GM12865 (cell line): Measurements from ENCODE around the gene SMAGP.

ENCODE experiments used
- DNase-seq: peaks from one replicate; pipeline ENCODE4 v3.0.0; 2010; ENCODE audit warnings: low read depth
- H3K4me3 ChIP-seq: 2 replicates; pipeline ENCODE4 v1.5.1; 2011; ENCODE audit warnings: mild to moderate bottlenecking, low read depth, low read length, control low read depth
- CTCF ChIP-seq: IDR thresholded peaks from 2 replicates; pipeline ENCODE4 v1.5.1; 2011; ENCODE audit warnings: low read length, control low read depth, low read depth, inconsistent platforms; ENCODE audit not compliant: insufficient read depth; ENCODE audit errors: missing control alignments

The SMAGP gene

DNA sequence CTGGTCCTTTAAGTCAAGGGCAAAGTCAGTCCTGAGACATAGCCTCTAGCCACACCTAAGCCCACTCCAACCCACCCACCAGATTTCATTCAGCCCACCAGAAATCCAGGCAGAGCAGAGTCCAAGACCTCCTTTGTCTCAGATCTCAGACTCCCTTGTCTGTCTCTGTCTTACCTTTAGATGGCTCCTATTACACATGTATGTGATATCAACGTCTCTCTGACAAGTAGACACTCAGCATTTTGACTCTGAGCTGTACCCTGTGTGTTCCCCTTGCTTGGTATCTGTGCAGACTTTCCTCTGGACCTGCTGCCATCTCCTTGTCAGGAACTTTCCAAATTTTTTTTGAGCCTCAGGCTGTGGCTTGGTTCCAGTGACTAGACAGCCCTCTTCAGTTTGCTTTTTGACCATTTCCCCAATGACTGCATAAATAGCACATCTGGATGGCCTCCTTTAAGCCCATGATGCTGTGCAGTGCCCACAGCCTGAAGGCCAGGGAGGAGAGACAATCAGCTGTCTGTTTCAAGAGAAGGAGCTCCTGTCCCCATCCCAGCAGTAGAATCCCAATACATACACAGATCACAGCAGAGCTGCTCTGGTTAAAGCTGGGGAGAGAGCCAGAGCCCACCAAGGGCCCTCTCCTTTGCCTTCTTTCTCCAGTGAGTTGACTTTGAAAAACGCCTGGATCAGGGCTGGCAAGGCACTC is 59.4 kb downstream of the SMAGP start:
- H3K4me3 ChIP-seq: no peak overlapping the region
- no peak for DNase-seq
- no peak for TF ChIP-seq CTCF

DNA sequence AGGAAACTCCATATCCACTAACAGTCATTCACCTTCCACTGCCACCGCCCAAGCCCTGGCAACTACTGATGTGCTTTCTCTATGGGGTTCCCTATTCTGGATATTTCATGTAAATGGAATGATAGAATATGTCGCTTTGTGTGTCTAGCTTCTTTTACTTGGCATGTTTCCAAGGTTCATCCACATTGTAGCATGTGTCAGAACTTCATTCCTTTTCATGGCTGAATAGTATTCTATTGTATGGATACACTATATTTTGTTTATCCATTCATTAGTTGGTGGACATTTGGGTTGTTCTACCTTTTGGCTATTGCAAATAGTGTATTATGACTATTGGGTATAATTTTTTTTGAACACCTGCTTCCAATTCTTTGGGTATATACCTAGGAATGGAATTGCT is 61.0 kb downstream of the SMAGP start:
- TF ChIP-seq CTCF: no peak
- H3K4me3 ChIP-seq: no peak overlapping the region
- DNase-seq: no peak

DNA sequence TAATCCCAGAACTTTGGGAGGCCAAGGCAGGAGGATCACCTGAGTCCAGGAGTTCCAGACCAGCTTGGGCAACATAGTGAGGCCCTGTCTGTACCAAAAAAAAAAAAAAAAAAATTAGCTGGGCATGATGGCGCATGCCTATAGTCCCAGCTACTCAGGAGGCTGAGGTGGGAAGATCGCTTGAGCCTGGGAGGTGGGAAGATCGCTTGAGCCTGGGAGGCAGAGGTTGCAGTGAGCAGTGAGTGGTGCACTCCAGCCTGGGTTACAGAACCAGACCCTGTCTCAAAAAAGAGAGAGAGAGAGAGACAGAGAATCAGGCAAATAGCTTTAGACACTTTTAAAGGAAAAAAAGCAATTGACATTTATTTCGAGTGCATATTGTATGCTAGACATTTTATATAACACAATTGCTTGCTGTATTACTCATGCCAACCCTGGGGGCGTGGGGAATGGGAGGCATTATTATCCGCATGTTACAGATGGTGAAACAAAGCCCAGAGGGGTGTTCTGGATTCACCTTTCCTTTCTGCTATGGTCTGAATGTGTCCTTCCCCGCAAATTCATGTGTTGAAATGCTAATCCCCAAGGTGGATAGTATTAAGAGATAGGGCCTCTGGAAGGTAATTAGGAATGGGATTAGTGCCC is 62.1 kb downstream of the SMAGP start:
- TF ChIP-seq CTCF: no peak
- no peak for DNase-seq
- H3K4me3 ChIP-seq: no peak overlapping the region

- no peak for TF ChIP-seq CTCF
- DNase-seq: no peak
- H3K4me3 ChIP-seq: no peak overlapping the region
These were observed 64.9 kb downstream of the SMAGP start for GRCh38 chr12:51205350-51205749.

DNA sequence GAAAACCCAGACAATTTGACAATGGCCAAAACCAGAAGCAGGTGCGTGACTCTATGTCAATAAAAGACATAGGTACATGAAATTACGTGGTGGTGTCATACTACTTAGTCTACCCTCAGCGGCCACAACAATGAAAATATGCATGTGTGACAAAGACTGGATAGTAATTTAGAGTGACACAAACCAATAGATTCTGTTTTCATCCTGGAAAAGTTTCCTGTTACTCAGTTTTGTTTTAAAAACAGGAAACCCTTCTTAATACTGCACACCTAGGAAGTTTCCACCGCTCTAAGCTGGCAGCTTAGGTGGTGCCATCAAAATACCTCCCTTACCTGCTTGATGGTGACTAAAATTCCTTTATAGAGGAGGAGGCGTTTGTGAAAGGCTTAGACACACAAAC is 67.5 kb downstream of the SMAGP start:
- no peak for TF ChIP-seq CTCF
- DNase-seq: no peak
- no peak overlapping the region for H3K4me3 ChIP-seq

DNA sequence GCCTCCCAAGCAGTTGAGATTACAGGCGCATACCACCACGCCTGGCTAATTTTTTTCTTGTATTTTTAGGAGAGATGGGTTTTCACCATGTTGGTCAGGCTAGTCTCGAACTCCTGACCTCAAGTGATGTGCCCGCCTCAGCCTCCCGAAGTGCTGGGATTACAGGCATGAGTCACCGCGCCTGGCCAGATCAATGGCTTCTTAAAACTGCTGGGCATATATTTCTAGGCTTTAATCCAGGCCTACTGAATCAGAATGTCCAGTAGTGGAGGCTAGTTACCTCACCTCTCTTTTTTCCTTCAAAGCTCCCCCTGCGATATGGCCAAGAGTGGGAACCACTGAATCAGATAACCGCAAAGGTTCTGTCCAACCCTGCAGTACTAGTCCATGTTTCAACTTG is 69.4 kb downstream of the SMAGP start:
- no peak for DNase-seq
- H3K4me3 ChIP-seq: no peak overlapping the region
- TF ChIP-seq CTCF: no peak

GRCh38 chr12:51200156-51200555 is 70.1 kb downstream of the SMAGP start:
- no peak for TF ChIP-seq CTCF
- no peak for DNase-seq
- no peak overlapping the region for H3K4me3 ChIP-seq
